Putamen (tissue), 1 donor: Measurements from ENCODE around the gene MIPOL1.

Experiments used
- DNase-seq: peaks from one replicate; pipeline ENCODE4 v3.0.0-alpha.2; 2016; ENCODE audit warnings: low spot score

MIPOL1 gene

GRCh38 chr14:37587131-37587803, 389.5 kb downstream of the MIPOL1 start:
- no peak for DNase-seq

GRCh38 chr14:37587881-37588666, 390.3 kb downstream of the MIPOL1 start:
- DNase-seq, result no peak

- no peak for DNase-seq
Measured at GRCh38 chr14:37588667-37588955, 390.9 kb downstream of the MIPOL1 start.

- no peak for DNase-seq
Measured at GRCh38 chr14:37588956-37589714, 391.4 kb downstream of the MIPOL1 start.

- DNase-seq, result no peak
Measured at GRCh38 chr14:37589715-37590427, 392.1 kb downstream of the MIPOL1 start.

- no peak for DNase-seq
Measured at GRCh38 chr14:37590428-37591139, 392.8 kb downstream of the MIPOL1 start.

GRCh38 chr14:37591311-37591940, 393.7 kb downstream of the MIPOL1 start:
- DNase-seq, result no peak

GRCh38 chr14:37591941-37592481, 394.3 kb downstream of the MIPOL1 start:
- no peak for DNase-seq

GRCh38 chr14:37592482-37593408, 395.0 kb downstream of the MIPOL1 start:
- no peak for DNase-seq

- no peak for DNase-seq
Measured at GRCh38 chr14:37593511-37594237, 395.9 kb downstream of the MIPOL1 start.

GRCh38 chr14:37594238-37594970, 396.7 kb downstream of the MIPOL1 start:
- DNase-seq, result peak; percentile 20

GRCh38 chr14:37594971-37595808, 397.5 kb downstream of the MIPOL1 start, which contains the start of the genes FOXA1 and TTC6:
Gene FOXA1 (minus strand): TSS chr14:37595249. CDS start chr14:37594972, 277 bp downstream.
Gene TTC6 (plus strand): TSS chr14:37595629. CDS start chr14:37622065, 26,436 bp downstream.
- no peak for DNase-seq

- DNase-seq, result no peak
Measured at GRCh38 chr14:37595809-37596621, 398.3 kb downstream of the MIPOL1 start.

GRCh38 chr14:37596790-37597472, 399.2 kb downstream of the MIPOL1 start:
- no peak for DNase-seq

- DNase-seq, result no peak
Measured at GRCh38 chr14:37597538-37597913, 399.8 kb downstream of the MIPOL1 start.
